Measurements from ENCODE around the gene DLGAP1. TPM values are rescaled to one million over a fixed set of nuclear protein-coding genes. Genes with fewer than 3 reads are reported as not detected.

Gene DLGAP1
- total RNA-seq, 1 donor from 2014 or later = 11.5 TPM

DNA sequence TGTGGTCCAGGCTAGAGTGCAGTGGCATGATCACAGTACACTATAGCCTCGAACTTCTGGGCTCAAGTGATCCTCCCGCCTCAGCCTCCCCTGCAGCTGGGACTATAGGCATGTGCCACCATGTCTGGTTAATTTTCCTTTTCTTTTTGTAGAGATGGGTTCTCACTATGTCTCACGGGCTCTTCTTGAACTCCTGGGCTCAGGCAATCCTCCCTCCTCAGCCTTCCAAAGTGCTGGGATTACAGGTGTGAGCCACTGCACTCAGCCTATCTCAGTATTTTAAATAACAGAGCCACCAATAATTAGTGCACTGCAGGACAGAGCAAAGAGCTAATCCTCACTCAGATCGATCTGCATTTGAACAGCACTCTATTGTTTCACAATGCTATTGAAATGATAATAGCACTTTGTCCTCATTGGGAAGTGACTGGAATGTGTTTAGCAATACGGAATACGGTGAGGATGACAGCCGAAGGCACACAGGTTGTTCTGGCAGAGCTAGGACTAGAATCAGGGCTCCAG lies 335.9 kb downstream of the DLGAP1 start:
- TF ChIP-seq, protein P1, sequence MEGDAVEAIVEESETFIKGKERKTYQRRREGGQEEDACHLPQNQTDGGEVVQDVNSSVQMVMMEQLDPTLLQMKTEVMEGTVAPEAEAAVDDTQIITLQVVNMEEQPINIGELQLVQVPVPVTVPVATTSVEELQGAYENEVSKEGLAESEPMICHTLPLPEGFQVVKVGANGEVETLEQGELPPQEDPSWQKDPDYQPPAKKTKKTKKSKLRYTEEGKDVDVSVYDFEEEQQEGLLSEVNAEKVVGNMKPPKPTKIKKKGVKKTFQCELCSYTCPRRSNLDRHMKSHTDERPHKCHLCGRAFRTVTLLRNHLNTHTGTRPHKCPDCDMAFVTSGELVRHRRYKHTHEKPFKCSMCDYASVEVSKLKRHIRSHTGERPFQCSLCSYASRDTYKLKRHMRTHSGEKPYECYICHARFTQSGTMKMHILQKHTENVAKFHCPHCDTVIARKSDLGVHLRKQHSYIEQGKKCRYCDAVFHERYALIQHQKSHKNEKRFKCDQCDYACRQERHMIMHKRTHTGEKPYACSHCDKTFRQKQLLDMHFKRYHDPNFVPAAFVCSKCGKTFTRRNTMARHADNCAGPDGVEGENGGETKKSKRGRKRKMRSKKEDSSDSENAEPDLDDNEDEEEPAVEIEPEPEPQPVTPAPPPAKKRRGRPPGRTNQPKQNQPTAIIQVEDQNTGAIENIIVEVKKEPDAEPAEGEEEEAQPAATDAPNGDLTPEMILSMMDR (conservative IDR thresholded peaks at IDR 0.05) = no peak
- Mint-ChIP-seq H3K4me1 (peaks cover 19% of the 10 kb centered on the region), H3K27me3 (ENCODE audit: low read depth) (no peaks in the 10 kb centered on the region), H3K9me3 (peaks cover 8% of the 10 kb centered on the region), H3K36me3 (ENCODE audit: low read depth) (peaks cover 8% of the 10 kb centered on the region), H3K4me3 (no peak overlapping the region), H3K27ac (ENCODE audit: unreplicated experiment) (no peak overlapping the region)
- DNase-seq (ENCODE audit: low read depth, low spot score) = no peak

GRCh38 chr18:4108016-4108415 lies 347.1 kb downstream of the DLGAP1 start:
- Mint-ChIP-seq H3K4me3 (peak overlapping the region; percentile 42), H3K4me1 (peaks cover 24% of the 10 kb centered on the region), H3K27ac (ENCODE audit: unreplicated experiment) (no peak overlapping the region), H3K27me3 (ENCODE audit: low read depth) (no peaks in the 10 kb centered on the region), H3K36me3 (ENCODE audit: low read depth) (no peaks in the 10 kb centered on the region), H3K9me3 (no peaks in the 10 kb centered on the region)
- TF ChIP-seq, protein P1 (conservative IDR thresholded peaks at IDR 0.05) = no peak
- DNase-seq (ENCODE audit: low read depth, low spot score) = no peak

GRCh38 chr18:4107049-4107467 lies 348.0 kb downstream of the DLGAP1 start:
- Mint-ChIP-seq H3K4me1 (peaks cover 24% of the 10 kb centered on the region), H3K27me3 (ENCODE audit: low read depth) (no peaks in the 10 kb centered on the region), H3K27ac (ENCODE audit: unreplicated experiment) (peak overlapping the region; percentile 81), H3K9me3 (no peaks in the 10 kb centered on the region), H3K36me3 (ENCODE audit: low read depth) (no peaks in the 10 kb centered on the region), H3K4me3 (peak overlapping the region; percentile 83)
- TF ChIP-seq, protein P1 (conservative IDR thresholded peaks at IDR 0.05) = no peak
- no peak for DNase-seq (ENCODE audit: low read depth, low spot score)

- TF ChIP-seq, protein P1 (conservative IDR thresholded peaks at IDR 0.05) = peak; percentile 88
- H3K27ac Mint-ChIP-seq (ENCODE audit: unreplicated experiment) = peak overlapping the region; percentile 81
- H3K36me3 Mint-ChIP-seq (ENCODE audit: low read depth) = no peaks in the 10 kb centered on the region
- DNase-seq (ENCODE audit: low read depth, low spot score) = peak; percentile 85
- no peaks in the 10 kb centered on the region for H3K9me3 Mint-ChIP-seq
- H3K27me3 Mint-ChIP-seq (ENCODE audit: low read depth) = no peaks in the 10 kb centered on the region
- peaks cover 24% of the 10 kb centered on the region for H3K4me1 Mint-ChIP-seq
- peak overlapping the region; percentile 83 for H3K4me3 Mint-ChIP-seq
These were observed 348.6 kb downstream of the DLGAP1 start for GRCh38 chr18:4106407-4107033.

GRCh38 chr18:4102901-4103300 lies 352.2 kb downstream of the DLGAP1 start:
- Mint-ChIP-seq H3K4me3 (no peak overlapping the region), H3K36me3 (ENCODE audit: low read depth) (peaks cover 3% of the 10 kb centered on the region), H3K4me1 (peaks cover 18% of the 10 kb centered on the region), H3K27ac (ENCODE audit: unreplicated experiment) (no peak overlapping the region), H3K9me3 (peaks cover 6% of the 10 kb centered on the region), H3K27me3 (ENCODE audit: low read depth) (no peaks in the 10 kb centered on the region)
- TF ChIP-seq, protein P1 (conservative IDR thresholded peaks at IDR 0.05) = no peak
- no peak for DNase-seq (ENCODE audit: low read depth, low spot score)
